Mesenchymal stem cell (in vitro differentiated cells and primary cell): ENCODE results near the gene SYNJ1.
"Not testable (repeated sequence)": the region's sequence is repeated elsewhere in the genome, so short reads cannot be mapped to it uniquely, and the experiment has no call there.

Experiments used
- DNase-seq: peaks from one replicate; pipeline ENCODE4 v3.0.0-alpha.2; 2013
- H2AFZ ChIP-seq: one replicate; pipeline ENCODE4 v1.6.1; 2013; ENCODE audit warnings: low read depth, mild to moderate bottlenecking, control low read depth, inconsistent platforms, low read length, moderate library complexity
- H2AK5ac ChIP-seq: 2 replicates; pipeline ENCODE4 v1.6.1; 2013; ENCODE audit warnings: low read length, moderate library complexity, mild to moderate bottlenecking, inconsistent platforms; ENCODE audit not compliant: severe bottlenecking
- H2BK120ac ChIP-seq: one replicate; pipeline ENCODE4 v1.6.1; 2013; ENCODE audit warnings: low read depth, mild to moderate bottlenecking, inconsistent platforms, low read length, moderate library complexity
- H2BK12ac ChIP-seq, 2 experiments: one replicate each; pipeline ENCODE4 v1.6.1; 2013; ENCODE audit warnings: inconsistent platforms in 2 of 2, low read length in 2 of 2, mild to moderate bottlenecking in 2 of 2, moderate library complexity in 2 of 2, control low read depth in 1 of 2
- H2BK15ac ChIP-seq: one replicate; pipeline ENCODE4 v1.6.1; 2013; ENCODE audit warnings: mild to moderate bottlenecking, low read depth, inconsistent platforms; ENCODE audit not compliant: poor library complexity, severe bottlenecking
- H2BK5ac ChIP-seq: 2 replicates; pipeline ENCODE4 v1.6.1; 2013; ENCODE audit warnings: low read depth, mild to moderate bottlenecking, low read length, control low read depth, inconsistent platforms; ENCODE audit not compliant: poor library complexity, severe bottlenecking
- H3K14ac ChIP-seq, 2 experiments: one replicate each; pipeline ENCODE4 v1.6.1; 2013; ENCODE audit warnings: inconsistent platforms in 2 of 2, low read length in 2 of 2, control low read depth in 1 of 2, mild to moderate bottlenecking in 1 of 2, moderate library complexity in 1 of 2
- H3K18ac ChIP-seq, 2 experiments: one replicate each; pipeline ENCODE4 v1.6.1; 2013; ENCODE audit warnings: inconsistent platforms in 2 of 2, low read length in 2 of 2, control low read depth in 1 of 2, low read depth in 1 of 2, mild to moderate bottlenecking in 1 of 2
- H3K23ac ChIP-seq, 2 experiments: one replicate each; pipeline ENCODE4 v1.6.1; 2013; ENCODE audit warnings: inconsistent platforms in 2 of 2, low read length in 2 of 2, mild to moderate bottlenecking in 2 of 2, moderate library complexity in 2 of 2, control low read depth in 1 of 2
- H3K27ac ChIP-seq: 2 replicates; pipeline ENCODE4 v1.5.1; 2013; ENCODE audit warnings: mild to moderate bottlenecking, moderate library complexity, low read length, control low read depth, inconsistent platforms; ENCODE audit not compliant: poor library complexity, severe bottlenecking
- H3K27me3 ChIP-seq, 2 experiments: 2 replicates each; pipeline versions ENCODE4 v1.6.1 to v1.7.0; 2013; ENCODE audit warnings: low read length in 2 of 2, mild to moderate bottlenecking in 2 of 2, moderate library complexity in 2 of 2, control low read depth in 1 of 2, inconsistent platforms in 1 of 2; ENCODE audit not compliant: control insufficient read depth in 1 of 2, insufficient read depth in 1 of 2
- H3K36me3 ChIP-seq, 2 experiments: 2 replicates each; pipeline versions ENCODE4 v1.6.1 to v1.7.0; 2013; ENCODE audit warnings: low read length in 2 of 2, control low read depth in 1 of 2, inconsistent platforms in 1 of 2, low read depth in 1 of 2, mild to moderate bottlenecking in 1 of 2; ENCODE audit not compliant: insufficient read depth in 2 of 2, control insufficient read depth in 1 of 2
- H3K4ac ChIP-seq, 2 experiments: one replicate each; pipeline ENCODE4 v1.6.1; 2013; ENCODE audit warnings: inconsistent platforms in 2 of 2, low read length in 2 of 2, mild to moderate bottlenecking in 2 of 2, moderate library complexity in 2 of 2, control low read depth in 1 of 2, low read depth in 1 of 2
- H3K4me1 ChIP-seq: 2 replicates; pipeline ENCODE4 v1.6.1; 2013; ENCODE audit warnings: low read depth, low read length, control low read depth; ENCODE audit not compliant: control insufficient read depth, insufficient read depth
- H3K4me2 ChIP-seq: 2 replicates; pipeline ENCODE4 v1.6.1; 2013; ENCODE audit warnings: low read length, mild to moderate bottlenecking, inconsistent platforms; ENCODE audit not compliant: poor library complexity, severe bottlenecking
- H3K4me3 ChIP-seq, 2 experiments: 2 replicates each; pipeline versions ENCODE4 v1.5.1 to v1.7.0; 2013; ENCODE audit warnings: low read length in 2 of 2, mild to moderate bottlenecking in 2 of 2, control low read depth in 1 of 2, low read depth in 1 of 2; ENCODE audit not compliant: insufficient read depth in 1 of 2
- H3K79me1 ChIP-seq: replicated peaks from 2 replicates; pipeline ENCODE4 v1.6.1; 2013; ENCODE audit warnings: mild to moderate bottlenecking, control low read depth, low read length, inconsistent platforms; ENCODE audit not compliant: poor library complexity, severe bottlenecking
- H3K9ac ChIP-seq: 2 replicates; pipeline ENCODE4 v1.7.0; 2013; ENCODE audit warnings: mild to moderate bottlenecking, low read length, moderate library complexity
- H3K9me3 ChIP-seq: 2 replicates; pipeline ENCODE4 v1.7.0; 2013; ENCODE audit warnings: mild to moderate bottlenecking, low read length; ENCODE audit not compliant: control insufficient read depth
- H4K8ac ChIP-seq: one replicate; pipeline ENCODE4 v1.6.1; 2013; ENCODE audit warnings: inconsistent platforms, mild to moderate bottlenecking, low read length, moderate library complexity
- H4K91ac ChIP-seq: one replicate; pipeline ENCODE4 v1.6.1; 2013; ENCODE audit warnings: mild to moderate bottlenecking, low read length, inconsistent platforms
- WGBS: methylation state at CpG from one replicate; pipeline ENCODE4 v1.1.7; 2013; ENCODE audit warnings: mixed read lengths; 5-methylcytosine and 5-hydroxymethylcytosine counted together

The SYNJ1 gene

GRCh38 chr21:32618218-32618617, 109.6 kb downstream of the SYNJ1 start:
- DNase-seq = not testable (repeated sequence)

GRCh38 chr21:32613436-32614043, 114.3 kb downstream of the SYNJ1 start:
- Histone ChIP-seq H4K91ac (no peak overlapping the region), H3K9ac (peak overlapping the region; percentile 99), H3K4me3 (peak overlapping the region; percentile 94 to 95), H3K4ac (peak overlapping the region in 1 of 2 experiments; percentile 67), H4K8ac (peak overlapping the region; percentile 72), H3K4me2 (peak overlapping the region; percentile 83), H3K27ac (no peak overlapping the region), H3K4me1 (peaks cover 9% of the 10 kb centered on the region), H2BK12ac (no peak overlapping the region), H3K79me1 (peaks cover 5% of the 10 kb centered on the region), H3K14ac (no peak overlapping the region), H2BK5ac (no peak overlapping the region), H2AFZ (peak overlapping the region; percentile 100), H3K18ac (no peak overlapping the region), H3K23ac (no peak overlapping the region), H3K9me3 (no peaks in the 10 kb centered on the region), H2AK5ac (no peak overlapping the region), H3K36me3 (peaks cover 5 to 14% of the 10 kb centered on the region in 2 experiments), H3K27me3 (no peaks in the 10 kb centered on the region), H2BK120ac (no peak overlapping the region), H2BK15ac (no peak overlapping the region)
- no peak for DNase-seq
- WGBS = 96% methylated on average over 10 of the region's 16 CpGs

More at GRCh38 chr21:32618218-32618617, 109.6 kb downstream of the SYNJ1 start:
- H3K9ac ChIP-seq, H3K4me2 ChIP-seq, H2BK15ac ChIP-seq, H4K91ac ChIP-seq, H3K18ac ChIP-seq, H2AFZ ChIP-seq, H3K14ac ChIP-seq, H2AK5ac ChIP-seq, H2BK120ac ChIP-seq, H3K36me3 ChIP-seq, H3K23ac ChIP-seq, H3K79me1 ChIP-seq, H2BK12ac ChIP-seq, H3K9me3 ChIP-seq, H3K4ac ChIP-seq, H3K4me1 ChIP-seq, H3K4me3 ChIP-seq, H3K27ac ChIP-seq, H4K8ac ChIP-seq, H2BK5ac ChIP-seq: not testable (repeated sequence)
- WGBS = 77% methylated on average over 5 of the region's 6 CpGs
- peaks cover 10 to 11% of the 10 kb centered on the region in 2 experiments for H3K27me3 ChIP-seq

GRCh38 chr21:32612999-32613337, 114.8 kb downstream of the SYNJ1 start:
- peaks cover 9% of the 10 kb centered on the region for H3K4me1 ChIP-seq
- H2BK120ac ChIP-seq = peak overlapping the region; percentile 19
- peak overlapping the region; percentile 99 for H3K9ac ChIP-seq
- DNase-seq = no peak
- peak overlapping the region in 1 of 2 experiments; percentile 82 for H3K4ac ChIP-seq
- peaks cover 5% of the 10 kb centered on the region for H3K79me1 ChIP-seq
- peaks cover 5 to 18% of the 10 kb centered on the region in 2 experiments for H3K36me3 ChIP-seq
- peak overlapping the region; percentile 85 to 98 for H3K18ac ChIP-seq
- peak overlapping the region in 1 of 2 experiments; percentile 60 for H3K14ac ChIP-seq
- peak overlapping the region; percentile 83 for H3K4me2 ChIP-seq
- H4K91ac ChIP-seq = peak overlapping the region; percentile 9
- peak overlapping the region; percentile 100 for H2AFZ ChIP-seq
- peak overlapping the region; percentile 94 to 95 for H3K4me3 ChIP-seq
- WGBS = 12% methylated on average over 13 of the region's 15 CpGs
- H3K9me3 ChIP-seq = no peaks in the 10 kb centered on the region
- peak overlapping the region; percentile 79 for H4K8ac ChIP-seq
- H3K27ac ChIP-seq = peak overlapping the region; percentile 98
- peak overlapping the region; percentile 91 for H2BK5ac ChIP-seq
- no peak overlapping the region for H3K23ac ChIP-seq
- H2BK12ac ChIP-seq = peak overlapping the region in 1 of 2 experiments; percentile 37
- peak overlapping the region; percentile 60 for H2BK15ac ChIP-seq
- H3K27me3 ChIP-seq = no peaks in the 10 kb centered on the region
- no peak overlapping the region for H2AK5ac ChIP-seq

GRCh38 chr21:32612075-32612998, 115.5 kb downstream of the SYNJ1 start, which contains the start of gene CFAP298:
Gene CFAP298 (minus strand): TSS chr21:32612377. CDS start chr21:32612243, 134 bp downstream.
- Histone ChIP-seq H4K8ac (peak within 1 kb of the TSS; percentile 79), H4K91ac (peak within 1 kb of the TSS; percentile 9)

More at GRCh38 chr21:32612075-32612998, 115.5 kb downstream of the SYNJ1 start, which contains the start of gene CFAP298:
- no peaks in the 10 kb centered on the region for H3K9me3 ChIP-seq
- H3K23ac ChIP-seq = peak within 1 kb of the TSS in 1 of 2 experiments; percentile 80
- peak within 1 kb of the TSS; percentile 99 for H3K9ac ChIP-seq
- peaks cover 9% of the 10 kb centered on the region for H3K79me1 ChIP-seq
- DNase-seq = peak; percentile 98
- H2AK5ac ChIP-seq = no peak within 1 kb of the TSS
- peak within 1 kb of the TSS in 1 of 2 experiments; percentile 87 for H3K4ac ChIP-seq
- H3K4me2 ChIP-seq = peak within 1 kb of the TSS; percentile 83
- peak within 1 kb of the TSS; percentile 85 to 98 for H3K18ac ChIP-seq
- H3K14ac ChIP-seq = peak within 1 kb of the TSS in 1 of 2 experiments; percentile 60
- H2BK5ac ChIP-seq = peak within 1 kb of the TSS; percentile 91
- peak within 1 kb of the TSS; percentile 100 for H2AFZ ChIP-seq
- peaks cover 9% of the 10 kb centered on the region for H3K4me1 ChIP-seq
- H2BK12ac ChIP-seq = peak within 1 kb of the TSS in 1 of 2 experiments; percentile 37
- H3K27ac ChIP-seq = peak within 1 kb of the TSS; percentile 98
- under 1% methylated on average over 80 of the region's 81 CpGs for WGBS
- H3K4me3 ChIP-seq = peak within 1 kb of the TSS; percentile 94 to 95
- no peaks in the 10 kb centered on the region for H3K27me3 ChIP-seq
- peak within 1 kb of the TSS; percentile 60 for H2BK15ac ChIP-seq
- H2BK120ac ChIP-seq = peak within 1 kb of the TSS; percentile 71
- peaks cover 9 to 23% of the 10 kb centered on the region in 2 experiments for H3K36me3 ChIP-seq
